Liver (tissue), 9 donors: ENCODE measurements around the gene CDCA8. TPM values are rescaled to one million over a fixed set of nuclear protein-coding genes. Genes with fewer than 3 reads are reported as not detected.

Experiments used
- DNase-seq: peaks from one replicate; pipeline ENCODE4 v3.0.0-alpha.2; 2017; ENCODE audit warnings: low spot score
- H3K27ac ChIP-seq, 2 donors: one replicate each; pipeline ENCODE4 v1.7.0; 2013; ENCODE audit warnings: inconsistent platforms in 2 of 2, low read length in 2 of 2, control low read depth in 1 of 2, low read depth in 1 of 2, mild to moderate bottlenecking in 1 of 2
- H3K27me3 ChIP-seq, 4 donors: one replicate each; pipeline versions ENCODE4 v1.6.1 to v1.7.0; 2013; ENCODE audit warnings: low read length in 3 of 4, inconsistent platforms in 1 of 4, mild to moderate bottlenecking in 1 of 4, moderate library complexity in 1 of 4; ENCODE audit not compliant: control insufficient read depth in 4 of 4, insufficient read depth in 4 of 4
- H3K36me3 ChIP-seq, 4 donors: one replicate each; pipeline versions ENCODE4 v1.6.1 to v1.7.0; 2013; ENCODE audit warnings: low read length in 3 of 4, mild to moderate bottlenecking in 3 of 4, low read depth in 1 of 4, moderate library complexity in 1 of 4; ENCODE audit not compliant: control insufficient read depth in 4 of 4, insufficient read depth in 3 of 4
- H3K4me1 ChIP-seq, 4 donors: one replicate each; pipeline versions ENCODE4 v1.6.1 to v1.7.0; 2013; ENCODE audit warnings: low read length in 3 of 4, mild to moderate bottlenecking in 3 of 4, moderate library complexity in 1 of 4; ENCODE audit not compliant: control insufficient read depth in 4 of 4, insufficient read depth in 4 of 4
- H3K4me3 ChIP-seq, 3 donors: one replicate each; pipeline versions ENCODE4 v1.6.1 to v1.7.0; 2013; ENCODE audit warnings: low read length in 3 of 3, control low read depth in 1 of 3, low read depth in 1 of 3, mild to moderate bottlenecking in 1 of 3
- H3K9ac ChIP-seq, 2 donors: one replicate each; pipeline ENCODE4 v1.7.0; 2013; ENCODE audit warnings: low read length in 2 of 2, mild to moderate bottlenecking in 2 of 2, moderate library complexity in 2 of 2, control low read depth in 1 of 2, low read depth in 1 of 2
- H3K9me3 ChIP-seq, 4 donors: one replicate each; pipeline versions ENCODE4 v1.6.1 to v1.7.0; 2013; ENCODE audit warnings: low read length in 3 of 4; ENCODE audit not compliant: control insufficient read depth in 4 of 4
- EGR1 ChIP-seq, 2 donors: IDR thresholded peaks; 2 replicates each; pipeline ENCODE4 v1.6.1; 2016 to 2018; ENCODE audit warnings: antibody characterized with exemption in 2 of 2, low read depth in 2 of 2
- FOXA1 ChIP-seq: IDR thresholded peaks from 2 replicates; pipeline ENCODE4 v1.6.1; 2016; ENCODE audit warnings: antibody characterized with exemption
- FOXA2 ChIP-seq: IDR thresholded peaks from 2 replicates; pipeline ENCODE4 v1.6.1; 2016; ENCODE audit warnings: antibody characterized with exemption
- GABPA ChIP-seq, 2 donors: IDR thresholded peaks in 1 of 2; conservative IDR thresholded peaks in 1 of 2; 2 replicates each; pipeline ENCODE4 v1.6.1; 2016; ENCODE audit warnings: antibody characterized with exemption in 2 of 2, mild to moderate bottlenecking in 1 of 2, moderate library complexity in 1 of 2
- HNF4A ChIP-seq, 2 donors: conservative IDR thresholded peaks; 2 replicates each; pipeline ENCODE4 v1.6.1; 2016; ENCODE audit warnings: antibody characterized with exemption in 2 of 2, mild to moderate bottlenecking in 2 of 2
- HNF4G ChIP-seq: IDR thresholded peaks from 2 replicates; pipeline ENCODE4 v1.6.1; 2016; ENCODE audit warnings: antibody characterized with exemption
- JUND ChIP-seq, 2 donors: IDR thresholded peaks; 2 replicates each; pipeline ENCODE4 v1.6.1; 2016; ENCODE audit warnings: antibody characterized with exemption in 2 of 2
- NR2F2 ChIP-seq: IDR thresholded peaks from 2 replicates; pipeline ENCODE4 v1.6.1; 2016; ENCODE audit warnings: antibody characterized with exemption
- RAD21 ChIP-seq, 2 donors: IDR thresholded peaks; 2 replicates each; pipeline ENCODE4 v1.6.1; 2016; ENCODE audit warnings: antibody characterized with exemption in 2 of 2, mild to moderate bottlenecking in 2 of 2
- RXRA ChIP-seq, 2 donors: IDR thresholded peaks; 2 replicates each; pipeline ENCODE4 v1.6.1; 2017 to 2018; ENCODE audit warnings: antibody characterized with exemption in 2 of 2, mild to moderate bottlenecking in 1 of 2
- SP1 ChIP-seq: IDR thresholded peaks from 2 replicates; pipeline ENCODE4 v1.6.1; 2018; ENCODE audit warnings: antibody characterized with exemption, mild to moderate bottlenecking
- TAF1 ChIP-seq: conservative IDR thresholded peaks from 2 replicates; pipeline ENCODE4 v1.6.1; 2016; ENCODE audit warnings: antibody characterized with exemption, mild to moderate bottlenecking
- YY1 ChIP-seq: IDR thresholded peaks from 2 replicates; pipeline ENCODE4 v1.6.1; 2016; ENCODE audit warnings: antibody characterized with exemption, mild to moderate bottlenecking
- whole genome bisulfite sequencing: extraction: QIAGEN DNeasy Blood & Tissue Kit; methylation state at CpG from one replicate; pipeline ENCODE4 v1.1.7; 2013; 5-methylcytosine and 5-hydroxymethylcytosine counted together
- polyA plus RNA-seq, 2 donors: library from polyadenylated mRNA; stranded (reverse) in 1 of 2; unstranded in 1 of 2; fragments of 200-250 nt in 1 of 2; fragments of >200 nt in 1 of 2; fragmentation: Nextera tagmentation in 1 of 2; extraction: Ambion mirVana in 1 of 2; gene quantifications; one replicate each; pipeline versions ENCODE4 v1.2.1 to v1.2.3, GENCODE V29; 2013 to 2015
- total RNA-seq, 2 donors: library from RNA; depleted of rRNA; stranded (reverse); fragments of >200 nt; gene quantifications; one replicate each; pipeline ENCODE4 v1.2.3, GENCODE V29; 2014
- TF ChIP-seq, protein P1 (sequence below): IDR thresholded peaks from 2 replicates; pipeline ENCODE4 v1.6.1; 2016; ENCODE audit warnings: antibody characterized with exemption
- TF ChIP-seq, protein P2 (sequence below): IDR thresholded peaks from 2 replicates; pipeline ENCODE4 v1.6.1; 2016; ENCODE audit warnings: antibody characterized with exemption
- TF ChIP-seq, protein P3 (sequence below): IDR thresholded peaks from 2 replicates; pipeline ENCODE4 v1.6.1; 2016; ENCODE audit warnings: antibody characterized with exemption, mild to moderate bottlenecking
- TF ChIP-seq, protein P4 (sequence below): fragments of 150-350 bp; IDR thresholded peaks from 2 replicates; pipeline ENCODE4 v1.5.1; 2017; ENCODE audit warnings: improper control_type of control experiment, low read depth, low read length; ENCODE audit not compliant: missing input control
- donor health status: healthy.
- donor health status: healthy.
- donor health status: healthy.
- donor health status: healthy.
- donor health status: healthy.

CDCA8 gene
- total and polyA plus RNA-seq, 4 donors: 0.25 to 16.5 (median 1.4) TPM

DNA sequence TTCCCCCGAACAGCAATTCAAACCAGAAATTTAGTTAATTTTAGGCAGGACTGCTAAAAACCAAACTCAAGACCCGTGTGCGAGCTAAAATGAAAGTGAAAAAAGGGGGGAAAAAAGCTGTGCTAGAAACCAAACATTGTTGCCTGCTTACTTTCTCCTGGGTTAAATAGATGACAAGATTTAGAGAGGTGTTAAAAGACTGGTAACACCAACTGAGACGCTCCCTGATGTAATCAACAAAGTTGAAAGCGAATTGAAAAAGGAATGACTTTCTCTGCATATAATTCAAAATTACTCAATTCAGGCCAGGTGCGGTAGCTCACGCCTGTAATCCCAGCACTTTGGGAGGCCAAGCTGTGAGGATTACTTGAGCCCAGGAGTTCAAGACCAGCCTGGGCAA is 6.8 kb downstream of the CDCA8 start (continued):
- TF ChIP-seq, protein P1, sequence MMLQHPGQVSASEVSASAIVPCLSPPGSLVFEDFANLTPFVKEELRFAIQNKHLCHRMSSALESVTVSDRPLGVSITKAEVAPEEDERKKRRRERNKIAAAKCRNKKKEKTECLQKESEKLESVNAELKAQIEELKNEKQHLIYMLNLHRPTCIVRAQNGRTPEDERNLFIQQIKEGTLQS: no peak

DNA sequence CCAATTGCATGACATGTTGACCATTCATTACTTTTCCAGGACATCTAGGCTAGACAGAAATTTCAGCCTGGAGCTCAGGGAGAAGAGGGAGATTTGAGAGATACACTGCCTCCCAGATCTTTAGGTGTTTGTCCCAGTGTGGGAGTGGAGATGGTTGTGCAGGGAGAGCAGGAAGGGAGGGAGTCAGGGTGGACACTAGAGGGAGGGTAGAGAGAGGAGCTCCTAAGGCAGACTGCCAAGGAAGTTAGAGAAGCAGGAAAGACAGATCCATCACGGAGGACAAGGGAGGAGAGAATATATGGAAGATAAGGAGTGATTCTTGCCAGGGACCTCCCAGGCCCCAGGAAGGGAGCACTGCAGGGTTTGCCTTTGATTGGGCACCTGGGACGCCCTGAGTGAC is 8.7 kb downstream of the CDCA8 start:
- H3K9ac ChIP-seq: no peak overlapping the region
- no peaks in the 10 kb centered on the region for H3K36me3 ChIP-seq
- whole genome bisulfite sequencing: 79% methylated on average over 2 of the region's 2 CpGs
- TF ChIP-seq RXRA (IDR thresholded peaks at IDR 0.05) (no peak), TAF1 (no peak), RAD21 (IDR thresholded peaks at IDR 0.05) (no peak), HNF4A (conservative IDR thresholded peaks at IDR 0.05) (no peak), JUND (IDR thresholded peaks at IDR 0.05) (no peak), GABPA (IDR thresholded peaks at IDR 0.05 in 1 of 2, conservative IDR thresholded peaks at IDR 0.05 in 1 of 2) (no peak), NR2F2 (no peak), FOXA2 (no peak), FOXA1 (no peak), HNF4G (no peak), EGR1 (IDR thresholded peaks at IDR 0.05; ENCODE audit: low read depth in 2 of 2) (no peak), SP1 (no peak), YY1 (no peak)
- TF ChIP-seq, protein P2, sequence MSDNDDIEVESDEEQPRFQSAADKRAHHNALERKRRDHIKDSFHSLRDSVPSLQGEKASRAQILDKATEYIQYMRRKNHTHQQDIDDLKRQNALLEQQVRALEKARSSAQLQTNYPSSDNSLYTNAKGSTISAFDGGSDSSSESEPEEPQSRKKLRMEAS: no peak
- TF ChIP-seq, protein P3, sequence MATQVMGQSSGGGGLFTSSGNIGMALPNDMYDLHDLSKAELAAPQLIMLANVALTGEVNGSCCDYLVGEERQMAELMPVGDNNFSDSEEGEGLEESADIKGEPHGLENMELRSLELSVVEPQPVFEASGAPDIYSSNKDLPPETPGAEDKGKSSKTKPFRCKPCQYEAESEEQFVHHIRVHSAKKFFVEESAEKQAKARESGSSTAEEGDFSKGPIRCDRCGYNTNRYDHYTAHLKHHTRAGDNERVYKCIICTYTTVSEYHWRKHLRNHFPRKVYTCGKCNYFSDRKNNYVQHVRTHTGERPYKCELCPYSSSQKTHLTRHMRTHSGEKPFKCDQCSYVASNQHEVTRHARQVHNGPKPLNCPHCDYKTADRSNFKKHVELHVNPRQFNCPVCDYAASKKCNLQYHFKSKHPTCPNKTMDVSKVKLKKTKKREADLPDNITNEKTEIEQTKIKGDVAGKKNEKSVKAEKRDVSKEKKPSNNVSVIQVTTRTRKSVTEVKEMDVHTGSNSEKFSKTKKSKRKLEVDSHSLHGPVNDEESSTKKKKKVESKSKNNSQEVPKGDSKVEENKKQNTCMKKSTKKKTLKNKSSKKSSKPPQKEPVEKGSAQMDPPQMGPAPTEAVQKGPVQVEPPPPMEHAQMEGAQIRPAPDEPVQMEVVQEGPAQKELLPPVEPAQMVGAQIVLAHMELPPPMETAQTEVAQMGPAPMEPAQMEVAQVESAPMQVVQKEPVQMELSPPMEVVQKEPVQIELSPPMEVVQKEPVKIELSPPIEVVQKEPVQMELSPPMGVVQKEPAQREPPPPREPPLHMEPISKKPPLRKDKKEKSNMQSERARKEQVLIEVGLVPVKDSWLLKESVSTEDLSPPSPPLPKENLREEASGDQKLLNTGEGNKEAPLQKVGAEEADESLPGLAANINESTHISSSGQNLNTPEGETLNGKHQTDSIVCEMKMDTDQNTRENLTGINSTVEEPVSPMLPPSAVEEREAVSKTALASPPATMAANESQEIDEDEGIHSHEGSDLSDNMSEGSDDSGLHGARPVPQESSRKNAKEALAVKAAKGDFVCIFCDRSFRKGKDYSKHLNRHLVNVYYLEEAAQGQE: no peak
- TF ChIP-seq, protein P1: no peak
- TF ChIP-seq, protein P4, sequence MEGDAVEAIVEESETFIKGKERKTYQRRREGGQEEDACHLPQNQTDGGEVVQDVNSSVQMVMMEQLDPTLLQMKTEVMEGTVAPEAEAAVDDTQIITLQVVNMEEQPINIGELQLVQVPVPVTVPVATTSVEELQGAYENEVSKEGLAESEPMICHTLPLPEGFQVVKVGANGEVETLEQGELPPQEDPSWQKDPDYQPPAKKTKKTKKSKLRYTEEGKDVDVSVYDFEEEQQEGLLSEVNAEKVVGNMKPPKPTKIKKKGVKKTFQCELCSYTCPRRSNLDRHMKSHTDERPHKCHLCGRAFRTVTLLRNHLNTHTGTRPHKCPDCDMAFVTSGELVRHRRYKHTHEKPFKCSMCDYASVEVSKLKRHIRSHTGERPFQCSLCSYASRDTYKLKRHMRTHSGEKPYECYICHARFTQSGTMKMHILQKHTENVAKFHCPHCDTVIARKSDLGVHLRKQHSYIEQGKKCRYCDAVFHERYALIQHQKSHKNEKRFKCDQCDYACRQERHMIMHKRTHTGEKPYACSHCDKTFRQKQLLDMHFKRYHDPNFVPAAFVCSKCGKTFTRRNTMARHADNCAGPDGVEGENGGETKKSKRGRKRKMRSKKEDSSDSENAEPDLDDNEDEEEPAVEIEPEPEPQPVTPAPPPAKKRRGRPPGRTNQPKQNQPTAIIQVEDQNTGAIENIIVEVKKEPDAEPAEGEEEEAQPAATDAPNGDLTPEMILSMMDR: no peak
- DNase-seq: no peak
- no peak overlapping the region for H3K27ac ChIP-seq
- no peaks in the 10 kb centered on the region for H3K4me1 ChIP-seq
- H3K9me3 ChIP-seq: no peaks in the 10 kb centered on the region
- no peak overlapping the region for H3K4me3 ChIP-seq
- no peaks in the 10 kb centered on the region for H3K27me3 ChIP-seq

DNA sequence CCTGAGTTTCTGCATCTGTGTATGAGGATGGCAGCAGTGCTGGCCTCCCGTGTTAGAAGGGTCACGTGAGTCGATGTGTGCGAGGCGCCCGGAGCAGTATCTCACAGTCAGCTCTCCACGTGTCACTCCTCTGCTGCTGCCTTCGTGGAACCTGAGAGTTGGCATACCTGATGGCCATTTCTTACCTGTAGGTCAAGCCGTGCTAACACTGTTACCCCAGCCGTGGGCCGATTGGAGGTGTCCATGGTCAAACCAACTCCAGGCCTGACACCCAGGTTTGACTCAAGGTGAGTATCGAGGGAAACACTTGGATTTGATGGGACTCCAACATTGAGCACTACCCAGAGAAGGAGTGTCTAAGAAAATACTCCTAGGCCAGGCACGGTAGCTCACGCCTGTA is 10.7 kb downstream of the CDCA8 start:
- WGBS: 94% methylated on average over 14 of the region's 14 CpGs
- H3K27ac ChIP-seq: no peak overlapping the region
- H3K9me3 ChIP-seq: no peaks in the 10 kb centered on the region
- no peaks in the 10 kb centered on the region for H3K4me1 ChIP-seq
- H3K27me3 ChIP-seq: no peaks in the 10 kb centered on the region
- no peak for DNase-seq
- no peak overlapping the region for H3K9ac ChIP-seq
- no peak for TF ChIP-seq HNF4G
- no peak overlapping the region for H3K4me3 ChIP-seq
- H3K36me3 ChIP-seq: no peaks in the 10 kb centered on the region
